ENCODE results near the gene CD300H. TPM values are rescaled to one million over a fixed set of nuclear protein-coding genes. Genes with fewer than 3 reads are reported as not detected.

The CD300H gene
- total RNA-seq, 1 donor from 2014 or later: not detected

GRCh38 chr17:74549343-74549742 is 18.0 kb downstream of the CD300H start:
- no peak for DNase-seq (ENCODE audit: low read depth in 2 of 2)

- no peak for DNase-seq (ENCODE audit: low read depth in 2 of 2)
Observed at GRCh38 chr17:74547736-74548135, 19.6 kb downstream of the CD300H start.

GRCh38 chr17:74547264-74547663 is 20.0 kb downstream of the CD300H start:
- DNase-seq (ENCODE audit: low read depth in 2 of 2): no peak

- DNase-seq (ENCODE audit: low read depth in 2 of 2): no peak
Observed at GRCh38 chr17:74546586-74546985, 20.7 kb downstream of the CD300H start.

GRCh38 chr17:74545843-74546230 is 21.5 kb downstream of the CD300H start, which contains the start of gene CD300C:
TSS of gene CD300C (minus strand) at chr17:74546115. CDS start at chr17:74545782, 333 bp downstream.
- DNase-seq (ENCODE audit: low read depth in 2 of 2): no peak

- no peak for DNase-seq (ENCODE audit: low read depth in 2 of 2)
Observed at GRCh38 chr17:74544991-74545842, 22.1 kb downstream of the CD300H start.

- no peak for DNase-seq (ENCODE audit: low read depth in 2 of 2)
Observed at GRCh38 chr17:74543891-74544760, 23.2 kb downstream of the CD300H start.

GRCh38 chr17:74543406-74543805 is 23.9 kb downstream of the CD300H start:
- DNase-seq (ENCODE audit: low read depth in 2 of 2): no peak

GRCh38 chr17:74542727-74543383 is 24.5 kb downstream of the CD300H start:
- DNase-seq (ENCODE audit: low read depth in 2 of 2): no peak

- DNase-seq (ENCODE audit: low read depth in 2 of 2): no peak
Observed at GRCh38 chr17:74542166-74542565, 25.1 kb downstream of the CD300H start.

GRCh38 chr17:74541176-74542111 is 25.9 kb downstream of the CD300H start:
- DNase-seq (ENCODE audit: low read depth in 2 of 2): no peak

- DNase-seq (ENCODE audit: low read depth in 2 of 2): no peak
Observed at GRCh38 chr17:74539281-74539820, 28.0 kb downstream of the CD300H start.

GRCh38 chr17:74536890-74537289 is 30.4 kb downstream of the CD300H start:
- no peak for DNase-seq (ENCODE audit: low read depth in 2 of 2)

GRCh38 chr17:74532115-74532514 is 35.2 kb downstream of the CD300H start:
- DNase-seq (ENCODE audit: low read depth in 2 of 2): no peak

GRCh38 chr17:74531231-74531761 is 36.0 kb downstream of the CD300H start, which contains the start of gene CD300LB:
TSS of gene CD300LB (minus strand) at chr17:74531475. CDS start at chr17:74531350, 125 bp downstream.
- no peak for DNase-seq (ENCODE audit: low read depth in 2 of 2)

- no peak for DNase-seq (ENCODE audit: low read depth in 2 of 2)
Observed at GRCh38 chr17:74530831-74531150, 36.5 kb downstream of the CD300H start.

GRCh38 chr17:74529243-74529642 is 38.1 kb downstream of the CD300H start:
- DNase-seq (ENCODE audit: low read depth in 2 of 2): no peak

- no peak for DNase-seq (ENCODE audit: low read depth in 2 of 2)
Observed at GRCh38 chr17:74528491-74529199, 38.7 kb downstream of the CD300H start.

GRCh38 chr17:74527756-74528155 is 39.6 kb downstream of the CD300H start:
- DNase-seq (ENCODE audit: low read depth in 2 of 2): no peak

- no peak for DNase-seq (ENCODE audit: low read depth in 2 of 2)
Observed at GRCh38 chr17:74527081-74527480, 40.2 kb downstream of the CD300H start.

All from dermis microvascular lymphatic vessel endothelial cell (primary cell).